LNCAP (cell line): ENCODE results near the gene ERMARD.

ENCODE experiments used
- CTCF ChIP-seq: fragments of 450-650 bp; IDR thresholded peaks from 2 replicates; pipeline ENCODE4 v1.5.1; 2017; ENCODE audit warnings: mild to moderate bottlenecking

Gene ERMARD

GRCh38 chr6:169825558-169826225, 74.3 kb downstream of the ERMARD start:
- TF ChIP-seq CTCF: no peak

GRCh38 chr6:169826697-169827096, 75.3 kb downstream of the ERMARD start:
- TF ChIP-seq CTCF: no peak

- no peak for TF ChIP-seq CTCF
These were observed 75.9 kb downstream of the ERMARD start for GRCh38 chr6:169827290-169827717.

- no peak for TF ChIP-seq CTCF
These were observed 76.8 kb downstream of the ERMARD start for GRCh38 chr6:169828176-169828575.

- TF ChIP-seq CTCF: no peak
These were observed 78.4 kb downstream of the ERMARD start for GRCh38 chr6:169829786-169830185.

- TF ChIP-seq CTCF: no peak
These were observed 79.5 kb downstream of the ERMARD start for GRCh38 chr6:169830876-169831275.
